Measurements from ENCODE around the gene LIM2.

- TF ChIP-seq SP1 (IDR thresholded peaks at IDR 0.05), result no peak
- TF ChIP-seq HDGF (IDR thresholded peaks at IDR 0.05; ENCODE audit: borderline replicate concordance), result no peak
- TF ChIP-seq FOXM1 (IDR thresholded peaks at IDR 0.05; ENCODE audit: borderline replicate concordance), result no peak
- no peak for TF ChIP-seq PKNOX1 (IDR thresholded peaks at IDR 0.05)
- no peak for TF ChIP-seq TARDBP (IDR thresholded peaks at IDR 0.05)
- TF ChIP-seq ELF4 (IDR thresholded peaks at IDR 0.05), result no peak
- no peak for TF ChIP-seq SUZ12 (IDR thresholded peaks at IDR 0.05)
- TF ChIP-seq ZNF384 (IDR thresholded peaks at IDR 0.05), result no peak
Observed at GRCh38 chr19:51356159-51356801, 31.5 kb downstream of the LIM2 start.

All from HEK293T (cell line).